ENCODE measurements around the gene NEURL2. TPM values are rescaled to one million over a fixed set of nuclear protein-coding genes. Genes with fewer than 3 reads are reported as not detected.
"Not testable (repeated sequence)": the region's sequence is repeated elsewhere in the genome, so short reads cannot be mapped to it uniquely, and the experiment has no call there.

The NEURL2 gene
- 3.3 TPM for total RNA-seq

GRCh38 chr20:45890985-45891983 is at the start of gene NEURL2, which contains the start of gene CTSA:
TSS of gene NEURL2 (minus strand) at chr20:45891208. CDS start at chr20:45890991, 217 bp downstream.
TSS of gene CTSA (plus strand) at chr20:45891335. CDS start at chr20:45891569, 234 bp downstream.
- DNase-seq (ENCODE audit: low spot score in 2 of 2) = peak; percentile 99
- FAIRE-seq = no peak

GRCh38 chr20:45940469-45940868 is 49.5 kb upstream of the NEURL2 start:
- DNase-seq (ENCODE audit: low spot score in 2 of 2) (no peak), FAIRE-seq (no peak)

GRCh38 chr20:45940053-45940452 is 49.0 kb upstream of the NEURL2 start:
- FAIRE-seq = no peak

GRCh38 chr20:45938727-45939438 is 47.9 kb upstream of the NEURL2 start:
- DNase-seq (ENCODE audit: low spot score in 2 of 2) (no peak), FAIRE-seq (no peak)

More at GRCh38 chr20:45940053-45940452, 49.0 kb upstream of the NEURL2 start:
- DNase-seq (ENCODE audit: low spot score in 2 of 2) = no peak

GRCh38 chr20:45937765-45938164 is 46.8 kb upstream of the NEURL2 start:
- DNase-seq (ENCODE audit: low spot score in 2 of 2) (no peak), FAIRE-seq (no peak)

GRCh38 chr20:45935416-45936046 is 44.5 kb upstream of the NEURL2 start:
- DNase-seq (ENCODE audit: low spot score in 2 of 2) = no peak
- no peak for FAIRE-seq

GRCh38 chr20:45934586-45935415 is 43.8 kb upstream of the NEURL2 start, which contains the start of gene PCIF1:
TSS of gene PCIF1 (plus strand) at chr20:45934683. CDS start at chr20:45939000, 4,317 bp downstream.
- FAIRE-seq (no peak), DNase-seq (ENCODE audit: low spot score in 2 of 2) (peak; percentile 98 to 99)

GRCh38 chr20:45934046-45934585 is 43.1 kb upstream of the NEURL2 start:
- DNase-seq (ENCODE audit: low spot score in 2 of 2) = peak in 1 of 2 donors; percentile 57
- FAIRE-seq = no peak

- FAIRE-seq = no peak
These were observed 42.4 kb upstream of the NEURL2 start for GRCh38 chr20:45933266-45934045.

GRCh38 chr20:45931680-45932079 is 40.7 kb upstream of the NEURL2 start:
- not testable (repeated sequence) for DNase-seq (ENCODE audit: low spot score in 2 of 2); FAIRE-seq

More at GRCh38 chr20:45933266-45934045, 42.4 kb upstream of the NEURL2 start:
- peak; percentile 57 to 71 for DNase-seq (ENCODE audit: low spot score in 2 of 2)

- no peak for DNase-seq (ENCODE audit: low spot score in 2 of 2)
- no peak for FAIRE-seq
These were observed 36.3 kb upstream of the NEURL2 start for GRCh38 chr20:45927071-45927878.

GRCh38 chr20:45926731-45927070 is 35.7 kb upstream of the NEURL2 start:
- FAIRE-seq = no peak

GRCh38 chr20:45925821-45926506 is 35.0 kb upstream of the NEURL2 start:
- FAIRE-seq = no peak

More at GRCh38 chr20:45926731-45927070, 35.7 kb upstream of the NEURL2 start:
- no peak for DNase-seq (ENCODE audit: low spot score in 2 of 2)

GRCh38 chr20:45924391-45925261 is 33.6 kb upstream of the NEURL2 start:
- FAIRE-seq (no peak), DNase-seq (ENCODE audit: low spot score in 2 of 2) (peak in 1 of 2 donors; percentile 49)

More at GRCh38 chr20:45925821-45926506, 35.0 kb upstream of the NEURL2 start:
- no peak for DNase-seq (ENCODE audit: low spot score in 2 of 2)

GRCh38 chr20:45921337-45922189 is 30.6 kb upstream of the NEURL2 start:
- DNase-seq (ENCODE audit: low spot score in 2 of 2) = no peak
- no peak for FAIRE-seq

Measured in frontal cortex (tissue), 4 donors.